Memory B cell (primary cell): ENCODE data around the gene JAKMIP2.

ENCODE experiments used
- ATAC-seq: fragments of 150-1000 bp; cut with Tn5 transposase; 2 replicates; pipeline ENCODE4 v1.10.0; 2021; ENCODE audit warnings: low read depth, mild to moderate bottlenecking, moderate library complexity
- DNase-seq, 2 donors: peaks; one replicate each; pipeline ENCODE4 v3.0.0; 2022; ENCODE audit warnings: low spot score in 2 of 2
- H3K27ac Mint-ChIP-seq: one replicate; pipeline ENCODE4 v1.8.0; 2022; ENCODE audit warnings: mild to moderate bottlenecking, moderate library complexity, mixed read lengths
- H3K27me3 Mint-ChIP-seq: one replicate; pipeline ENCODE4 v1.8.0; 2022; ENCODE audit warnings: mixed read lengths
- H3K36me3 Mint-ChIP-seq: one replicate; pipeline ENCODE4 v1.8.0; 2022; ENCODE audit warnings: mild to moderate bottlenecking, mixed read lengths
- H3K4me1 Mint-ChIP-seq: one replicate; pipeline ENCODE4 v1.8.0; 2022; ENCODE audit warnings: mixed read lengths
- H3K4me3 Mint-ChIP-seq: one replicate; pipeline ENCODE4 v1.8.0; 2022; ENCODE audit warnings: mild to moderate bottlenecking, moderate library complexity, mixed read lengths
- H3K9me3 Mint-ChIP-seq: one replicate; pipeline ENCODE4 v1.8.0; 2022; ENCODE audit warnings: mixed read lengths

JAKMIP2 gene

GRCh38 chr5:147688656-147689356 is 93.7 kb downstream of the JAKMIP2 start:
- no peaks in the 10 kb centered on the region for H3K4me1 Mint-ChIP-seq
- no peak overlapping the region for H3K27ac Mint-ChIP-seq
- no peaks in the 10 kb centered on the region for H3K27me3 Mint-ChIP-seq
- H3K36me3 Mint-ChIP-seq = no peaks in the 10 kb centered on the region
- ATAC-seq (no peak), DNase-seq (no peak)
- no peak overlapping the region for H3K4me3 Mint-ChIP-seq
- no peaks in the 10 kb centered on the region for H3K9me3 Mint-ChIP-seq

GRCh38 chr5:147687118-147687517 is 95.4 kb downstream of the JAKMIP2 start:
- DNase-seq (no peak), ATAC-seq (no peak)
- H3K4me3 Mint-ChIP-seq = no peak overlapping the region
- H3K27me3 Mint-ChIP-seq = no peaks in the 10 kb centered on the region
- H3K36me3 Mint-ChIP-seq = no peaks in the 10 kb centered on the region
- no peaks in the 10 kb centered on the region for H3K4me1 Mint-ChIP-seq
- H3K27ac Mint-ChIP-seq = no peak overlapping the region
- H3K9me3 Mint-ChIP-seq = no peaks in the 10 kb centered on the region

GRCh38 chr5:147686421-147686820 is 96.1 kb downstream of the JAKMIP2 start:
- ATAC-seq (no peak), DNase-seq (no peak)
- H3K27me3 Mint-ChIP-seq = no peaks in the 10 kb centered on the region
- no peaks in the 10 kb centered on the region for H3K9me3 Mint-ChIP-seq
- no peaks in the 10 kb centered on the region for H3K36me3 Mint-ChIP-seq
- H3K4me1 Mint-ChIP-seq = no peaks in the 10 kb centered on the region
- no peak overlapping the region for H3K4me3 Mint-ChIP-seq
- H3K27ac Mint-ChIP-seq = no peak overlapping the region

GRCh38 chr5:147685993-147686392 is 96.5 kb downstream of the JAKMIP2 start:
- Mint-ChIP-seq H3K27me3 (no peaks in the 10 kb centered on the region), H3K4me3 (no peak overlapping the region), H3K9me3 (no peaks in the 10 kb centered on the region), H3K27ac (no peak overlapping the region), H3K4me1 (no peaks in the 10 kb centered on the region), H3K36me3 (no peaks in the 10 kb centered on the region)
- no peak for ATAC-seq
- DNase-seq = no peak

DNA sequence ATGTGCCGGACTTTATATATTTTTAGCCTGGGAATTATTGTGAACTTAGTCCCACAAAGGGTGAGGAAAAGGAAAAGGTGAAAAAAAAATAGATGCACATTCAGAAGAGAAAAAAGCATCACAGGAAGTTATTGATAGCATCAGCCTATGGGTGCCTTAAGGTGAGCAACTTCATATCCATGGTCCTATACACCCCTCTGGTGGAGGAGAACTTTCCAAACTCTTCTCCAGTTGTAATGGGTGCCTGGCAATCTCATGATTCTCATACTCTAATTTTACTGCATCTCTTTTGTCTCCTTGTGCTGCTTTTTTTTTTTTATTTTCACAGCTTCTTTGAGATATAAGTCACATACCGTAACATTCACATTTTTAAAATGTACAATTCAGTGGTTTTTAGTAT is 107.4 kb downstream of the JAKMIP2 start:
- H3K4me1 Mint-ChIP-seq = no peaks in the 10 kb centered on the region
- no peaks in the 10 kb centered on the region for H3K9me3 Mint-ChIP-seq
- DNase-seq = no peak
- no peak overlapping the region for H3K27ac Mint-ChIP-seq
- no peak overlapping the region for H3K4me3 Mint-ChIP-seq
- H3K27me3 Mint-ChIP-seq = no peaks in the 10 kb centered on the region
- no peak for ATAC-seq
- H3K36me3 Mint-ChIP-seq = no peaks in the 10 kb centered on the region

- no peak overlapping the region for H3K4me3 Mint-ChIP-seq
- ATAC-seq = no peak
- H3K27me3 Mint-ChIP-seq = no peaks in the 10 kb centered on the region
- no peaks in the 10 kb centered on the region for H3K9me3 Mint-ChIP-seq
- no peaks in the 10 kb centered on the region for H3K4me1 Mint-ChIP-seq
- H3K36me3 Mint-ChIP-seq = no peaks in the 10 kb centered on the region
- no peak overlapping the region for H3K27ac Mint-ChIP-seq
- no peak for DNase-seq
Measured at GRCh38 chr5:147674411-147674810, 108.1 kb downstream of the JAKMIP2 start.

DNA sequence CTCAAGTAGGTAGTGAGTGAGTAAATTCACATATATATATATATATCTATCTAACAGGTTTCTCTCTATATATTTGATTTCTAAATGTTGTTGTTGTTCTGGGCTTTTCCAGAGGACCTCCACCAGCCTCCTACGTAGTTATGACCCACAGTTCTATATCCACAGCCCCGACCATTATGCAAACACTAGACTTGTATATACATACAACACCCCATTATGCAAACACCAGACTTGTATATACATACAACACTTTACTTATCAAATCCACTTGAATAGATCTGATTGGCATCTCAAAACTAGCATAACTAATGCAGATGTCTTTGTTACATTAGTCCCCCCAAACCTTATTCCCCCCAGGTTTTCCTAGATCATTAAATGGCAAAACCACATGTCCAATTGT is 108.7 kb downstream of the JAKMIP2 start:
- DNase-seq (no peak), ATAC-seq (no peak)
- no peaks in the 10 kb centered on the region for H3K9me3 Mint-ChIP-seq

GRCh38 chr5:147673266-147673665 is 109.3 kb downstream of the JAKMIP2 start:
- Mint-ChIP-seq H3K27ac (no peak overlapping the region), H3K4me3 (no peak overlapping the region), H3K4me1 (no peaks in the 10 kb centered on the region), H3K27me3 (no peaks in the 10 kb centered on the region), H3K36me3 (no peaks in the 10 kb centered on the region), H3K9me3 (no peaks in the 10 kb centered on the region)
- ATAC-seq (no peak), DNase-seq (no peak)

More for the DNA sequence above, 108.7 kb downstream of the JAKMIP2 start:
- Mint-ChIP-seq H3K4me1 (no peaks in the 10 kb centered on the region), H3K4me3 (no peak overlapping the region), H3K27ac (no peak overlapping the region), H3K36me3 (no peaks in the 10 kb centered on the region), H3K27me3 (no peaks in the 10 kb centered on the region)

GRCh38 chr5:147671365-147671764 is 111.2 kb downstream of the JAKMIP2 start:
- H3K27ac Mint-ChIP-seq = no peak overlapping the region
- H3K27me3 Mint-ChIP-seq = no peaks in the 10 kb centered on the region
- no peaks in the 10 kb centered on the region for H3K9me3 Mint-ChIP-seq
- no peaks in the 10 kb centered on the region for H3K36me3 Mint-ChIP-seq
- no peak overlapping the region for H3K4me3 Mint-ChIP-seq
- no peaks in the 10 kb centered on the region for H3K4me1 Mint-ChIP-seq
- ATAC-seq = no peak
- DNase-seq = no peak

DNA sequence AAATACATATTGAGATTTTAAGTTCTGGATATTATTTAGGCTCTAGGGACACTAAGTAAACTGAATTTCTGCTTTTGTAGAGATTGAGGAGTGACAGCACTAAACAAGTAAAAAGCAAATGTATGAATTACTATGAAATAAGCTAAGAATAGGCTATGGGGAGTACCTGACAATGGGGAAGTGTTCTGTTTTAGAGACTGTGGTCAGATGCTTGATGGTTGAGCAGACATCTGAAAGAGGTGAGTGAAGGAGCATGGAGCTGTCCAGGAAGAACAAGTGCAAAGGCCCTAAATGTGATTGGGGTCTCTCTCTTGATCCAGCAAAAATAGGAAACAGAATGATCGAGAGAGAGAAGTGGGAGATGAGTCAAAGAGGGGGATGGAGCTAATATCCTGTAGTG is 111.7 kb downstream of the JAKMIP2 start:
- H3K9me3 Mint-ChIP-seq = no peaks in the 10 kb centered on the region
- H3K36me3 Mint-ChIP-seq = no peaks in the 10 kb centered on the region
- H3K27ac Mint-ChIP-seq = no peak overlapping the region
- no peaks in the 10 kb centered on the region for H3K27me3 Mint-ChIP-seq
- H3K4me3 Mint-ChIP-seq = no peak overlapping the region
- ATAC-seq (no peak), DNase-seq (no peak)
- no peaks in the 10 kb centered on the region for H3K4me1 Mint-ChIP-seq

DNA sequence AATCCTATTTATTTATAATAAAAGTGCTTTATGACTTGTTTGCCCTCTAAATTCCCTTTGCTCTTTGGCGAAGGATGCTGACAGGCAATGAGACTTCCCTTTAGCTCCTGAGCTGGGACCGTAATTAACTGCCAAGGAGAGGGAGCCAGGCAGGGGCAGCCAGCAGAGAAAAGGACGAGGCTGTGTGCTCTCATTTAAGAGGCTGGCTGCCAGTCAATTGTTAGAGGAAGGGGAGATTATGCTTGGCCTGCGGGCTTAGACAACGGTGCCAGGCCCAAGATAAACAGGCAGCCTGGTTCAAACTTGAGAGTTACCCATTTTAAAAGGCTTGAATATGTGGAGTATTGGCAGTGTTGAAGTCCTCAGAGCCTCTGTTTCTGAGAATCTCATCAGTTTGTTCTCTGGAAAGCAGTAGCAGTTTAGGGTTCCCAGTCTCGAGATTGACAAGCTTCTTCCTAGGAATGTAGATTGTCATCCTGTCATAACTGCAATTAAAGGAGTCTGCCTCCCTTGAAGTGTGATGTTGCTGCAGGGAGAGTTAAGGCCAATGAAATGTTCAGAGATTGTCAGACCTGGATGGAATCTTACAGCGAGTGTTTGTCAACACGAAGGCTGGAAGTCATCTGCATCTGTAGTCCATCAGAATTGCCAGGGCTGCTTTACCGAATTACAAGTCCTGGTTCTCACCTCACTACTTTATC is 113.2 kb downstream of the JAKMIP2 start:
- no peak overlapping the region for H3K27ac Mint-ChIP-seq
- no peaks in the 10 kb centered on the region for H3K27me3 Mint-ChIP-seq
- ATAC-seq (no peak), DNase-seq (no peak)
- H3K36me3 Mint-ChIP-seq = no peaks in the 10 kb centered on the region
- no peaks in the 10 kb centered on the region for H3K4me1 Mint-ChIP-seq
- no peak overlapping the region for H3K4me3 Mint-ChIP-seq
- peaks cover 3% of the 10 kb centered on the region for H3K9me3 Mint-ChIP-seq

GRCh38 chr5:147668385-147668784 is 114.1 kb downstream of the JAKMIP2 start:
- no peak for DNase-seq
- peaks cover 3% of the 10 kb centered on the region for H3K9me3 Mint-ChIP-seq
- no peak for ATAC-seq
- H3K36me3 Mint-ChIP-seq = no peaks in the 10 kb centered on the region
- no peak overlapping the region for H3K4me3 Mint-ChIP-seq
- H3K27ac Mint-ChIP-seq = no peak overlapping the region
- no peaks in the 10 kb centered on the region for H3K27me3 Mint-ChIP-seq
- no peaks in the 10 kb centered on the region for H3K4me1 Mint-ChIP-seq

GRCh38 chr5:147667363-147667762 is 115.2 kb downstream of the JAKMIP2 start:
- Mint-ChIP-seq H3K9me3 (peaks cover 3% of the 10 kb centered on the region), H3K27me3 (no peaks in the 10 kb centered on the region), H3K4me1 (no peaks in the 10 kb centered on the region), H3K36me3 (peaks cover 1% of the 10 kb centered on the region), H3K27ac (no peak overlapping the region), H3K4me3 (no peak overlapping the region)
- ATAC-seq (no peak), DNase-seq (no peak)

GRCh38 chr5:147666419-147666818 is 116.1 kb downstream of the JAKMIP2 start:
- DNase-seq (no peak), ATAC-seq (no peak)
- H3K9me3 Mint-ChIP-seq = peaks cover 3% of the 10 kb centered on the region
- no peaks in the 10 kb centered on the region for H3K27me3 Mint-ChIP-seq
- no peaks in the 10 kb centered on the region for H3K4me1 Mint-ChIP-seq
- H3K27ac Mint-ChIP-seq = no peak overlapping the region
- H3K4me3 Mint-ChIP-seq = no peak overlapping the region
- peaks cover 1% of the 10 kb centered on the region for H3K36me3 Mint-ChIP-seq

GRCh38 chr5:147661541-147661940 is 121.0 kb downstream of the JAKMIP2 start:
- peaks cover 3% of the 10 kb centered on the region for H3K9me3 Mint-ChIP-seq
- DNase-seq (no peak), ATAC-seq (no peak)
- H3K27me3 Mint-ChIP-seq = peaks cover 2% of the 10 kb centered on the region
- no peak overlapping the region for H3K4me3 Mint-ChIP-seq
- no peaks in the 10 kb centered on the region for H3K4me1 Mint-ChIP-seq
- H3K27ac Mint-ChIP-seq = no peak overlapping the region
- peaks cover 1% of the 10 kb centered on the region for H3K36me3 Mint-ChIP-seq
